ENCODE measurements around the gene GGACT. TPM values are rescaled to one million over a fixed set of nuclear protein-coding genes. Genes with fewer than 3 reads are reported as not detected.

The GGACT gene
- total RNA-seq, 2 experiments from 2014 or later, result 3.1 to 3.5 TPM

GRCh38 chr13:100483139-100483538 is 105.5 kb downstream of the GGACT start:
- ATAC-seq, result no peak
- H3K4me1 Mint-ChIP-seq (ENCODE audit: low read depth), result peaks cover 31% of the 10 kb centered on the region
- ChIA-PET CTCF (interaction anchor here (2.5 kb wide), 1 partner anchor 12 kb away, joined by 6 read pairs; no protein-coding TSS in a partner anchor), POLR2A (interaction anchor here (0.6 kb wide), 1 partner anchor 1055 kb away, joined by 3 read pairs; no protein-coding TSS in a partner anchor)
- H3K36me3 Mint-ChIP-seq (ENCODE audit: low read depth), result no peaks in the 10 kb centered on the region
- H3K27me3 Mint-ChIP-seq (ENCODE audit: low read depth), result no peaks in the 10 kb centered on the region
- H3K27ac Mint-ChIP-seq, result no peak overlapping the region
- DNase-seq, result no peak
- no peaks in the 10 kb centered on the region for H3K9me3 Mint-ChIP-seq (ENCODE audit: insufficient read depth)
- H3K4me3 Mint-ChIP-seq, result no peak overlapping the region

- no peak for DNase-seq
- Mint-ChIP-seq H3K36me3 (ENCODE audit: low read depth) (no peaks in the 10 kb centered on the region), H3K27me3 (ENCODE audit: low read depth) (no peaks in the 10 kb centered on the region), H3K9me3 (ENCODE audit: insufficient read depth) (no peaks in the 10 kb centered on the region), H3K27ac (no peak overlapping the region), H3K4me3 (no peak overlapping the region), H3K4me1 (ENCODE audit: low read depth) (peaks cover 29% of the 10 kb centered on the region)
- ChIA-PET POLR2A (no interaction called here), CTCF (interaction anchor here (1.2 kb wide), 1 partner anchor 34 kb away, joined by 4 read pairs; no protein-coding TSS in a partner anchor)
- no peak for ATAC-seq
These were observed 107.9 kb downstream of the GGACT start for GRCh38 chr13:100480676-100481075.

Other genes with a start within 250 kb of the GGACT start
- 10 to 100 TPM; 26.8 to 27.5 TPM for gene TMTC4, start 86.0 kb upstream of the GGACT start, total RNA-seq

Measured in activated CD8-positive, alpha-beta T cell treated with anti-CD3 and anti-CD28 coated beads, Interleukin-2, amount 10 ng/mL, durations not matched to agents 7 days and 5 days (primary cell).